ENCODE results near the gene UBE2J2. TPM values are rescaled to one million over a fixed set of nuclear protein-coding genes. Genes with fewer than 3 reads are reported as not detected.

Gene UBE2J2
- total and polyA plus RNA-seq, 5 donors from 2014 or later: 56.4 to 97.5 (median 77.2) TPM

GRCh38 chr1:1245817-1246576, 27.7 kb downstream of the UBE2J2 start:
- Mint-ChIP-seq H3K27ac (no peak overlapping the region), H3K4me1 (peaks cover 0 to 12% (median 4%) of the 10 kb centered on the region in 4 donors), H3K36me3 (no peaks in the 10 kb centered on the region), H3K27me3 (peaks cover 4% of the 10 kb centered on the region), H3K4me3 (no peak overlapping the region), H3K9me3 (no peaks in the 10 kb centered on the region)
- peaks cover 14% of the 10 kb centered on the region for H3K4me1 ChIP-seq (ENCODE audit: control insufficient read depth, insufficient read depth, low read length, poor library complexity, severe bottlenecking)
- no peak overlapping the region for H3K4me3 ChIP-seq (ENCODE audit: low read depth, low read length)
- H3K27ac ChIP-seq (ENCODE audit: insufficient read depth, low read length, poor library complexity, severe bottlenecking): no peak overlapping the region
- no peak for DNase-seq
- H3K36me3 ChIP-seq (ENCODE audit: control insufficient read depth, insufficient read depth, low read length): no peaks in the 10 kb centered on the region
- ATAC-seq (ENCODE audit: low read depth in 2 of 2): no peak
- no peaks in the 10 kb centered on the region for H3K27me3 ChIP-seq (ENCODE audit: control insufficient read depth, insufficient read depth, low read length)
- H3K9me3 ChIP-seq (ENCODE audit: control insufficient read depth in 2 of 2, low read length in 2 of 2): no peaks in the 10 kb centered on the region

DNA sequence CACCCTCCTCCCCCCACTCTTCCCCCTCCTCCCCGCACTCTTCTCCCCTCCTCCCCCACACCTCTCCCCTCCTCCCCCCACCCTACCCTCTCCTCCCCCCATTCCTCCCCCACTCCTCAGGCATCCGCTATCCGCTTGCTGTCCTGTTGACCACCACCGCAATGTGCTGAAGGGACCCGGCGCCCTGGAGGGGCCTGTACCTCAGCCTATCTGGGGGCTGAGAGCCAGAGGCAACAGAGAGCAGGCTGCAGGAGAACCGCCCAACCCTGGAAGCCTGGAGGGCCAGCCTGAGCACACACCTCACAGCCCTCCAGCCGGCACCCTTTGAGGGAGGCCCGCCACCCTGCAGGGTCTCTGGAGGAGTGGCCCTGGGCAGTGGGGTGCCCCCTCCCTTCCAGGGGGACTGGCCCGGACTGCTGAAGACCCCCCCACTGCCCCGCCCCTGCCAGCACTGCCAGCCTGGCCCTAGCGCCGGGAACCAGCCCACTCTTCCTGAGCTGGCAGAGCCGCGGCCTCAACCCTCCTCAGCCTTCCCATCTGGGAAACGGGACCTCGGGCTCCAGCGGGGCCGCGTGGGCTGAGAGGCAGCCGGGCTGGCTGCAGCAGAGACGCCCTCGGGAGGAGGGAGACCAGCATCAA, 28.4 kb downstream of the UBE2J2 start:
- H3K4me3 ChIP-seq (ENCODE audit: low read depth, low read length): no peak overlapping the region
- no peaks in the 10 kb centered on the region for H3K9me3 ChIP-seq (ENCODE audit: control insufficient read depth in 2 of 2, low read length in 2 of 2)
- no peaks in the 10 kb centered on the region for H3K27me3 ChIP-seq (ENCODE audit: control insufficient read depth, insufficient read depth, low read length)
- Mint-ChIP-seq H3K4me3 (no peak overlapping the region), H3K36me3 (no peaks in the 10 kb centered on the region), H3K27ac (no peak overlapping the region), H3K27me3 (peaks cover 4% of the 10 kb centered on the region), H3K4me1 (peaks cover 0 to 7% (median 0%) of the 10 kb centered on the region in 4 donors), H3K9me3 (no peaks in the 10 kb centered on the region)
- H3K36me3 ChIP-seq (ENCODE audit: control insufficient read depth, insufficient read depth, low read length): no peaks in the 10 kb centered on the region
- H3K4me1 ChIP-seq (ENCODE audit: control insufficient read depth, insufficient read depth, low read length, poor library complexity, severe bottlenecking): peaks cover 7% of the 10 kb centered on the region
- H3K27ac ChIP-seq (ENCODE audit: insufficient read depth, low read length, poor library complexity, severe bottlenecking): no peak overlapping the region
- ATAC-seq (ENCODE audit: low read depth in 2 of 2) (no peak), DNase-seq (no peak)

DNA sequence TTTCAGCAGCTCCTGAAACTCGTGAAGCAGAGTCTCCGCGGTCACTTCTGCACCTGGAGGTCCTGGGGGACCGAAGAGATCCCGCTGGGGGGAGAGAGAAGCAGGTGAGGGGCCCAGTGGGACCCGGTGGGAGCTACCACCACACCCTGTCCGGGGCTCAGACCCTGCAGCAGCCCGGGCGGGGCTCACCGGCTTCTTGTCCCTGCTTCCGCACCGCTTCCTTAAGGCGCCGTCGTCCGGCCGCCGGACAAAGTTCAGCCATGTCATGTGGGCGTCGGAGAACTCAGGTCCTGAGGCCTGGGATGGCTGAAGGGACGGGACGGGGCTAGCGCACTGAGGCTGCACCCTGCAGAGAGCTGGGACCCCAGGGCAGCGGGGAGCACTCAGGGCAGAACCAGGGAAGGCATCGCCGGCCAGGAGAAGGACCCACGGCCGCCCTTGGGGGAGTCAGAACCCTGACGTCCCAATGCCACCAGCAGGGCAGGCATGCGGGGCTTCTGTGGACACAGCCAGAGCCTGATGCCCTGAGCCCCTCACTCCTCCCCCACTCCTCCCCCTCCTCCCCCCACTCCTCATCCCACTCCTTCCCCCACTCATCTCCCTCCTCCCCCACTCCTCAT, 29.4 kb downstream of the UBE2J2 start:
- Mint-ChIP-seq H3K27ac (no peak overlapping the region), H3K27me3 (peaks cover 4% of the 10 kb centered on the region), H3K4me1 (no peaks in the 10 kb centered on the region), H3K9me3 (no peaks in the 10 kb centered on the region), H3K4me3 (no peak overlapping the region), H3K36me3 (no peaks in the 10 kb centered on the region)
- Histone ChIP-seq H3K27me3 (ENCODE audit: control insufficient read depth, insufficient read depth, low read length) (no peaks in the 10 kb centered on the region), H3K36me3 (ENCODE audit: control insufficient read depth, insufficient read depth, low read length) (no peaks in the 10 kb centered on the region), H3K9me3 (ENCODE audit: control insufficient read depth in 2 of 2, low read length in 2 of 2) (no peaks in the 10 kb centered on the region), H3K4me3 (ENCODE audit: low read depth, low read length) (no peak overlapping the region), H3K27ac (ENCODE audit: insufficient read depth, low read length, poor library complexity, severe bottlenecking) (no peak overlapping the region), H3K4me1 (ENCODE audit: control insufficient read depth, insufficient read depth, low read length, poor library complexity, severe bottlenecking) (peaks cover 4% of the 10 kb centered on the region)
- DNase-seq (no peak), ATAC-seq (ENCODE audit: low read depth in 2 of 2) (no peak)

DNA sequence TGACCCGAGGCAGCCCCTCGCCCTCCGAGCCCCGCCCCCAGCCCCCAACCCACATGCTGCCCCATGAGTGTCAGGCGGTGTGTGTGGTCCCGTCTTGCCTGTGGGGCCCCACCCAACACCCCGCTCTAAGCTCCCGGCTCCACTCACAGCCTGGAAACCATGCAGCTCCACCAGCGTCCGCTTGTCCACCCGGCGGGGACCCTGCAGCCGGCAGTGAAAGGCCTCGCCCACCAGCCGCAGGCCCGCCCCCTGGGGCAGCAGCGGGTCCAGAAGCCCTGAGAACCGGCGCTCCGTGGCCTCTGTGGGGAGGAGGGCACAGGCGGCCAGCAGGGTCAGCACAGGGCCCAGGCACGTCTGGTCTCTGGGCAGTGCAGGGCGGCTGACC, 29.9 kb downstream of the UBE2J2 start:
- DNase-seq: no peak
- no peak overlapping the region for H3K27ac Mint-ChIP-seq
- H3K27ac ChIP-seq (ENCODE audit: insufficient read depth, low read length, poor library complexity, severe bottlenecking): no peak overlapping the region
- H3K4me1 Mint-ChIP-seq: no peaks in the 10 kb centered on the region
- no peaks in the 10 kb centered on the region for H3K9me3 ChIP-seq (ENCODE audit: control insufficient read depth in 2 of 2, low read length in 2 of 2)
- no peak overlapping the region for H3K4me3 ChIP-seq (ENCODE audit: low read depth, low read length)
- peaks cover 4% of the 10 kb centered on the region for H3K27me3 Mint-ChIP-seq
- H3K27me3 ChIP-seq (ENCODE audit: control insufficient read depth, insufficient read depth, low read length): no peaks in the 10 kb centered on the region
- no peaks in the 10 kb centered on the region for H3K36me3 Mint-ChIP-seq
- H3K9me3 Mint-ChIP-seq: no peaks in the 10 kb centered on the region
- no peak overlapping the region for H3K4me3 Mint-ChIP-seq
- no peak for ATAC-seq (ENCODE audit: low read depth in 2 of 2)
- peaks cover 4% of the 10 kb centered on the region for H3K4me1 ChIP-seq (ENCODE audit: control insufficient read depth, insufficient read depth, low read length, poor library complexity, severe bottlenecking)
- H3K36me3 ChIP-seq (ENCODE audit: control insufficient read depth, insufficient read depth, low read length): no peaks in the 10 kb centered on the region

DNA sequence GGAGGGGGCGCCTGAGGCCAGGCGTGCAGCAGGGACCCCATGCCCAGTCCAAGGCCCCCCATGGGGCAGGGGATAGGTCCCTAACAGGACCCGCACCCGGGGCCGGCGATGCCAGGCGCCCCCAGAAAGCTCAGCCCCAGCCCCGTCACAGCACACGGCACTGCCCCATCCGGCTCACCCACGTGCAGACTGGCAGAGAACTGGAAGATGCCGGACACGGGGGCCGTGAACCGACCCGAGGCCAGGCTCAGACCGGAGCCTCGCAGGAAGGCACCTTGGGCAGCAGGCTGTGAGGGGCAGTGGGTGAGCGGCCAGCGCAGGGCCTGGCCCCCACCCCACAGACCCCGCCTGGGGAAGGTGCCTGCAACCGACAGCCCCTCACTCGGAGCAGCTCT, 30.4 kb downstream of the UBE2J2 start:
- H3K27ac ChIP-seq (ENCODE audit: insufficient read depth, low read length, poor library complexity, severe bottlenecking): no peak overlapping the region
- ATAC-seq (ENCODE audit: low read depth in 2 of 2) (no peak), DNase-seq (no peak)
- Mint-ChIP-seq H3K4me1 (no peaks in the 10 kb centered on the region), H3K4me3 (no peak overlapping the region), H3K36me3 (no peaks in the 10 kb centered on the region), H3K9me3 (no peaks in the 10 kb centered on the region), H3K27ac (no peak overlapping the region), H3K27me3 (peaks cover 4% of the 10 kb centered on the region)
- no peaks in the 10 kb centered on the region for H3K27me3 ChIP-seq (ENCODE audit: control insufficient read depth, insufficient read depth, low read length)
- H3K36me3 ChIP-seq (ENCODE audit: control insufficient read depth, insufficient read depth, low read length): no peaks in the 10 kb centered on the region
- peaks cover 4% of the 10 kb centered on the region for H3K4me1 ChIP-seq (ENCODE audit: control insufficient read depth, insufficient read depth, low read length, poor library complexity, severe bottlenecking)
- H3K4me3 ChIP-seq (ENCODE audit: low read depth, low read length): no peak overlapping the region
- H3K9me3 ChIP-seq (ENCODE audit: control insufficient read depth in 2 of 2, low read length in 2 of 2): no peaks in the 10 kb centered on the region

- no peaks in the 10 kb centered on the region for H3K36me3 ChIP-seq (ENCODE audit: control insufficient read depth, insufficient read depth, low read length)
- no peak for ATAC-seq (ENCODE audit: low read depth in 2 of 2)
- H3K27ac ChIP-seq (ENCODE audit: insufficient read depth, low read length, poor library complexity, severe bottlenecking): no peak overlapping the region
- Mint-ChIP-seq H3K4me1 (no peaks in the 10 kb centered on the region), H3K36me3 (no peaks in the 10 kb centered on the region), H3K27me3 (no peaks in the 10 kb centered on the region), H3K4me3 (no peak overlapping the region), H3K9me3 (no peaks in the 10 kb centered on the region), H3K27ac (no peak overlapping the region)
- no peaks in the 10 kb centered on the region for H3K27me3 ChIP-seq (ENCODE audit: control insufficient read depth, insufficient read depth, low read length)
- H3K4me1 ChIP-seq (ENCODE audit: control insufficient read depth, insufficient read depth, low read length, poor library complexity, severe bottlenecking): peaks cover 4% of the 10 kb centered on the region
- no peaks in the 10 kb centered on the region for H3K9me3 ChIP-seq (ENCODE audit: control insufficient read depth in 2 of 2, low read length in 2 of 2)
- no peak overlapping the region for H3K4me3 ChIP-seq (ENCODE audit: low read depth, low read length)
- no peak for DNase-seq
Measured at GRCh38 chr1:1242461-1243265, 31.0 kb downstream of the UBE2J2 start.

- no peaks in the 10 kb centered on the region for H3K36me3 ChIP-seq (ENCODE audit: control insufficient read depth, insufficient read depth, low read length)
- no peak overlapping the region for H3K4me3 ChIP-seq (ENCODE audit: low read depth, low read length)
- no peaks in the 10 kb centered on the region for H3K9me3 ChIP-seq (ENCODE audit: control insufficient read depth in 2 of 2, low read length in 2 of 2)
- Mint-ChIP-seq H3K9me3 (no peaks in the 10 kb centered on the region), H3K36me3 (no peaks in the 10 kb centered on the region), H3K4me1 (no peaks in the 10 kb centered on the region), H3K27ac (no peak overlapping the region), H3K4me3 (no peak overlapping the region), H3K27me3 (no peaks in the 10 kb centered on the region)
- no peak for DNase-seq
- no peak overlapping the region for H3K27ac ChIP-seq (ENCODE audit: insufficient read depth, low read length, poor library complexity, severe bottlenecking)
- peaks cover 2% of the 10 kb centered on the region for H3K4me1 ChIP-seq (ENCODE audit: control insufficient read depth, insufficient read depth, low read length, poor library complexity, severe bottlenecking)
- no peaks in the 10 kb centered on the region for H3K27me3 ChIP-seq (ENCODE audit: control insufficient read depth, insufficient read depth, low read length)
- ATAC-seq (ENCODE audit: low read depth in 2 of 2): no peak
Measured at GRCh38 chr1:1241588-1242219, 31.9 kb downstream of the UBE2J2 start.

Measured in CD4-positive, CD25-positive, alpha-beta regulatory T cell (primary cell).